PFSK-1 (cell line): ENCODE results near the gene QRFP.

Experiments used
- FOXP2 ChIP-seq: optimal IDR thresholded peaks from 2 replicates; pipeline ENCODE3; 2011; ENCODE audit warnings: borderline replicate concordance, control low read depth, inconsistent platforms; ENCODE audit not compliant: insufficient read depth; ENCODE audit errors: extremely low read length, extremely low read depth
- POLR2AphosphoS5 ChIP-seq: IDR thresholded peaks from 2 replicates; pipeline ENCODE4 v1.6.1; 2012; ENCODE audit warnings: low read depth, mild to moderate bottlenecking, control low read depth, low read length, moderate library complexity
- REST ChIP-seq, 2 experiments: IDR thresholded peaks; 2 replicates each; pipeline versions ENCODE4 v1.6.1 to v1.8.0; 2011 to 2012; ENCODE audit warnings: low read depth in 2 of 2, low read length in 2 of 2, control low read depth in 1 of 2, inconsistent platforms in 1 of 2, mild to moderate bottlenecking in 1 of 2, moderate library complexity in 1 of 2; ENCODE audit not compliant: insufficient read depth in 1 of 2
- SIN3A ChIP-seq: IDR thresholded peaks from 2 replicates; pipeline ENCODE4 v1.6.1; 2012; ENCODE audit warnings: mild to moderate bottlenecking, low read length, moderate library complexity, borderline replicate concordance; ENCODE audit not compliant: insufficient read depth
- TAF1 ChIP-seq: IDR thresholded peaks from 2 replicates; pipeline ENCODE4 v1.6.1; 2012; ENCODE audit warnings: low read length, control low read depth, borderline replicate concordance; ENCODE audit not compliant: insufficient read depth

GRCh38 chr9:130938184-130938651, 41.6 kb upstream of the QRFP start:
- TF ChIP-seq POLR2AphosphoS5, result no peak
- TF ChIP-seq SIN3A, result no peak
- no peak for TF ChIP-seq REST (IDR thresholded peaks at IDR 0.05; ENCODE audit: insufficient read depth in 1 of 2, low read depth in 2 of 2, low read length in 2 of 2)
- no peak for TF ChIP-seq TAF1
- no peak for TF ChIP-seq FOXP2
